ENCODE data around the gene TBX4.

GRCh38 chr17:61517265-61517664, 65.0 kb downstream of the TBX4 start:
- no peak for TF ChIP-seq EZH2 (IDR thresholded peaks at IDR 0.05; ENCODE audit: low read depth)
- no peak for TF ChIP-seq CTCF (conservative IDR thresholded peaks at IDR 0.05)

All from PC-9 (cell line).